GM19324 (cell line): Measurements from ENCODE around the gene CKAP5.
"Not testable (repeated sequence)": the region's sequence is repeated elsewhere in the genome, so short reads cannot be mapped to it uniquely, and the experiment has no call there.

Experiments
- ATAC-seq: cut with Tn5 transposase; IDR thresholded peaks from one replicate; pipeline ENCODE4 v1.9.1; 2021; ENCODE audit warnings: mild to moderate bottlenecking, moderate library complexity; ENCODE audit not compliant: unreplicated experiment, low FRiP score

The CKAP5 gene

DNA sequence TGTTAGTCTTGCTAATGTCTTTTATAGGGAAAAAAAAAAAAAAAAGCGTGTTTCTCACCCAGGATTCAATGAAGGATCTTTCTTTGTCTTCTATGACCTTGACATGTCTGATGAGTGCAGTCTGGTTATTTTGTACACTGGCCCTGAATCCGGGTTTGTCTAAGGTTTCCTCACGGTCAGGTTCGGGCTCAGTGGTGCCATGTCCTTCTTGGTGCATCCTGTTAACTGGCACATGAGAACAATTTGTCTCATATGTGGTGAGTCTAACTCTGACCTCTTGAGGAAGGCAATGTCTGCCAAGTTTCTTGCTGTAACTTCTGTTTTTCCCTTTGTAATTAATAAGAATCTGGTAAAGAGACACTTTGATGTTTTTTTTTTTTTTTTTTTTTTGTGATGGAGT lies 114.5 kb downstream of the CKAP5 start:
- ATAC-seq = no peak

DNA sequence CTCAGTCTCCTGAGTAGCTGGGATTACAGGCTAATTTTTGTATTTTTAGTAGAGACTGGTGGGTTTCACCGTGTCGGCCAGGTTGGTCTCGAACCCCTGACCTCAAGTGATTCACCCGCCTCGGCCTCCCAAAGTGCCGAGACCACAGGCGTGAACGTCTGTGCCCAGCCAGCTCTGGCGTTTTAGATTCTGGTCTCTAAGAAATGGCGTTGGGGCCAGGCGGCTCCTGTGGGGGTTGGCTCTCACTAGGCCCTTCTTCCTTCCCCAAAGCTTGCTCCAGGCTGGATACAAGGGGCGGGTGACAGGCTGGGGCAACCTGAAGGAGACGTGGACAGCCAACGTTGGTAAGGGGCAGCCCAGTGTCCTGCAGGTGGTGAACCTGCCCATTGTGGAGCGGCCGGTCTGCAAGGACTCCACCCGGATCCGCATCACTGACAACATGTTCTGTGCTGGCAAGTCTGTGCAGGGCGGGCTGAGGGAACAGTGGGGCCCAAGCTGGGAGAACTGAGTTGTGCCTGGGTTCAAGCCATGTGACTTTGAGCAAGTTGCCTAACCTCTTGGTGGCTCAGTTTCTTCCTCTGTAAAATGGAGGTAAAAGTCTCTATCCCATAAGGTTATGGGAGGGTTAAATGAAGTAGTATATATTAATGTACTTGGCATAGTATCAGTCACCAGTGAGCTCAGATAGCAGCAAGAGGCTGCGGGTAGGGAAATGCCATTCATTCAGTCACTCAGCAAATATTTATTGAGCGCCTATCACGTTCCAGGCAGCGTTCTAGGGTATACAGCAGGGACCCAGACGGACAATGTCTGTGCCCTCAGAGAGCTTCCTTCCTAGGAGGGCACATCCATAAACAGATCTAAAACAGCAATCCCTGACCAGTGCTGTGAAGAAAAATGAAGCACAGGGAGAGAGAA lies 116.7 kb downstream of the CKAP5 start:
- ATAC-seq = no peak

DNA sequence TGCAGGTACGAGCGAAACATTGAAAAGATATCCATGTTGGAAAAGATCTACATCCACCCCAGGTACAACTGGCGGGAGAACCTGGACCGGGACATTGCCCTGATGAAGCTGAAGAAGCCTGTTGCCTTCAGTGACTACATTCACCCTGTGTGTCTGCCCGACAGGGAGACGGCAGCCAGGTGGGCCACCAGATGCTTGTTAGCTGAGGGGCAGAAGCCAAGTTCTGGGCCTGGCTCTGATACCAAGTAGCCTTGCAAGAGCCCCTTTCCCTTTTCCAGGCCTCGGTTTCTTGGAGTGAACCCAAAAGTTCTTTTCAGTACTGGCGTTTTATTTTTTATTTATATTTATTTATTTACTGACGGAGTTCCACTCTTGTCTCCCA lies 117.4 kb downstream of the CKAP5 start:
- no peak for ATAC-seq

DNA sequence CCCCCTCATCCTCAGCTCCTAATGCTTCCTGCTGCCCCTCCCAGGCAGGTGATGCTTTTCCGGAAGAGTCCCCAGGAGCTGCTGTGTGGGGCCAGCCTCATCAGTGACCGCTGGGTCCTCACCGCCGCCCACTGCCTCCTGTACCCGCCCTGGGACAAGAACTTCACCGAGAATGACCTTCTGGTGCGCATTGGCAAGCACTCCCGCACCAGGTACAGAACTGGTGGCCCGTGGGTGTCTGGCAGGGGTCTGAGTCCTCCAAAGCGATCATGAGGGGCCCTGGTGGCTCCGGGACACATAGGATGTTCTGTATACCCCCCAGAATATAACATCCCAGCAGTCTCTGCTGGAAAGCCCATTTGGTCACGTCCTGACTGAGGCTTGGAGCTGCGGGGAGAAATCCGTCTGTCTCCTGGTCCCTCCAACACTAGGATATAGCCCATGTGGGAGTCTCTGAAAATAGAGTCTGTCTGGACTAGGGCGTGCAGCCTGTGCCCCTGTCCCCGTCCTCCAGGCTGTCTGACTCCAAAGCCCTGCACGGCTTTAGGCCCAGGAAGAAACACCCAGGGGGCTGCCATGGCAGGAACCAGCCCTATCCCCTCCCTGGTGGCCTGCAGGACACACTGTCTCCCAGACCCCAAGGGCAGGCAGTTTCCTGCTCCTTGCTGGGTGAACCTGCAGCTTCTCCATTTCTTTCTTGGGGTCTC lies 118.0 kb downstream of the CKAP5 start:
- ATAC-seq = no peak

DNA sequence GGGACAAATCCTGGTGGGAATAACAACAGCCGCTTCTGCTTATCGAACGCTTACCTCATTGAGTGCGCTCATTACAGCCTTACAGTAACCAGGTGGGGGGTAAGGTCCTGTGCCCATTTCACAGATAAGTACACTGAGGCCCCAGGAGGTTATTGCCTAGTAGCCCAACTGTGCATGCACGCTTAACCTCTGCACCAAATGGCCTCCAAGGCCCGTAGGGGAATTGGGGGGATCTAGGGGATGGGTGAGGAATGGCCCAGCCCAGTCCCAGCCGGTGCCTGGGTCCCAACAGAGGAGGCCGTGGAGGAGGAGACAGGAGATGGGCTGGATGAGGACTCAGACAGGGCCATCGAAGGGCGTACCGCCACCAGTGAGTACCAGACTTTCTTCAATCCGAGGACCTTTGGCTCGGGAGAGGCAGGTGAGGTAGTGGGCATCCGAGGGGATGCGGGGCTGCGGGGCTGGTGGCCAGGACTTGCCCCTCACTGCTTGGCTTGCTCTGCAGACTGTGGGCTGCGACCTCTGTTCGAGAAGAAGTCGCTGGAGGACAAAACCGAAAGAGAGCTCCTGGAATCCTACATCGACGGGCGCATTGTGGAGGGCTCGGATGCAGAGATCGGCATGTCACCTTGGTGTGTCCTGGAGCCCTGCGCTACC lies 119.7 kb downstream of the CKAP5 start:
- no peak for ATAC-seq

DNA sequence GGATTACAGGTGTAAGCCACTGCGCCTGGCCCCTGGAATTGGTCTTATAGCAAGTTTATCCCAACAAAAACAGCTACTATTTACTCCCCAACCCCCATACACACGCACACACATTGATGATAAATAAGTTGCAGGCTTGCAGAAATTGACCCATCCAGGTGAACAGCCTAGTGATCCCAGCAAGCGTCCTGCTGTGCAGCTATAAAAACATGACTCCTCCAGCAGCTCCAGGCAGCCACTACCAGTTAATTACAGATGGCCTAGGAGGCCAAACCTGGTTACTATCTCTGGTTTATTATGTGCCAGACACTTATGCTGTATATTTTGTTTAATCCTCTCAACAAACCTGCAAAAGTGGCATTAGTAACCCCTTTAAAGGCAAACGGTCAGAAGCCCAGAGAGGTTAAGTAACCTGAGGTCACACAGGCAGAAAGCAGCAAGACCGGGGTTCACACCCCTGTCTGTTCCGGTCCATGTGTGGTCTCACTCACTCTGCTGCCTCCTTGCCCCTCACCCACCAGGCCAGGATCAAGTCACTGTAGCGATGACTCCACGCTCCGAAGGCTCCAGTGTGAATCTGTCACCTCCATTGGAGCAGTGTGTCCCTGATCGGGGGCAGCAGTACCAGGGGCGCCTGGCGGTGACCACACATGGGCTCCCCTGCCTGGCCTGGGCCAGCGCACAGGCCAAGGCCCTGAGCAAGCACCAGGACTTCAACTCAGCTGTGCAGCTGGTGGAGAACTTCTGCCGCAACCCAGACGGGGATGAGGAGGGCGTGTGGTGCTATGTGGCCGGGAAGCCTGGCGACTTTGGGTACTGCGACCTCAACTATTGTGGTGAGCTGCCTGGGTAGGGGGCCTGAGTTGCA lies 120.5 kb downstream of the CKAP5 start:
- no peak for ATAC-seq

DNA sequence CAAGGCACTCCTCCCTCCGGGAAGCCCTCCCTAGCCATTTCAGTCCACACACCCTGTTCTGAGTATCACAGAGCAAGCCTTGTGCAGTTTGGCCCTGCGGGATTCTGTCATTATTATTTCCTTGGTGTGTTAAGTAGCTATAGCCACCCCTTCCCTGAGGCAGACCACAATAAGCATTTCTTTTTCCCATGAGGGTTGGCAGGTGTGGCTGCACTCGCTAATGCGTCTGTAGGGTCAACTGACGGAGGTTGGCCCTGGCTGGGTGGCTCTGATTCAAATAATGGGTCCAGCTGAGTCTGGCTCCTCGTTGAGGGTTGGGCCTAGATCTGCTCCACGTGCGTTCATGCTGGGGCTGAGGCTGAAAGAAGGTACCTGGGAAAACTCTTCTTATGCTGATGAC lies 122.0 kb downstream of the CKAP5 start:
- ATAC-seq = no peak

DNA sequence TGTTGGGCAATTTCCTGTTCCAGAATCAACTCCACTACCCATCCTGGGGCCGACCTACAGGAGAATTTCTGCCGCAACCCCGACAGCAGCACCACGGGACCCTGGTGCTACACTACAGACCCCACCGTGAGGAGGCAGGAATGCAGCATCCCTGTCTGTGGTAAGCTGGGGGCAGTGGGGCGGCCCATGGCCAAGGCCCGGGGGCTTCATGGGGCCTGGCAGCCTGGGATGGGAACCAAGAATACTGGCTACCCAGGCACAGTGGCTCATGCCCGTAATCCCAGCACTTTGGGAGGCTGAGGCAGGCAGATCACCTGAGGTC lies 122.8 kb downstream of the CKAP5 start:
- ATAC-seq = no peak

DNA sequence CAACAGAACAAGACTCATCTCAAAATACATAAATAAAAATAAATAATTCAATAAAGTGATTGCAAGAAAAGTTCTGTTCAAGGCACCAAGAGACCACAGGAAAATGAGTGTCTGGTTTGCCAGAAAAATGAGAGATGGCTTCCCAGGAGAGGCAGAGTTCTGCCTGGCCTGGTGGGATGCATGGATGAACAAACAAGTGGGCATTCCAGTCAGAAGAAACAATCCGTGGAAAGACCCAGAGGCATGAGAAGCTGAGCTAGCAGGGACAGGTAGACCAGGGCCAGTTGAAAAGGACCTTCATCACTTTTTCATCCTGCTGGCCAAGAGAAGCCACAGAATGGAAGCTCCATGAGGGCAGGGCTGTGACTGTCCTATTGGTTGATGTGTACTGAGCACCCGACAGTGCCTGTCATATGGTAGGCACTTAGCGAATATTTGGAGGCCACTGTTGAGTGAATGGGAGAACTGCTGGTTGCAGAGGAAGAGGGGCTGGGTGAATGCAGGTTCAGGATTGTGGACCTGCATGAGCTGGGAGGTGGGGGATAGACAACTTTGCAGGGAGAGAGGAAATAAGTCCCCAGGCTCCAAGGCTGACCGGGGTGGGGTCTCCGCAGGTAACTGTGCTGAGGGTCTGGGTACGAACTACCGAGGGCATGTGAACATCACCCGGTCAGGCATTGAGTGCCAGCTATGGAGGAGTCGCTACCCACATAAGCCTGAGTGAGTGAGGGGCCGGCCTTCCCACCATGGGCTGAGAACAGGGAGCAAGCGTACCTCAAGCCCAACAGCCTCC lies 123.3 kb downstream of the CKAP5 start:
- no peak for ATAC-seq

DNA sequence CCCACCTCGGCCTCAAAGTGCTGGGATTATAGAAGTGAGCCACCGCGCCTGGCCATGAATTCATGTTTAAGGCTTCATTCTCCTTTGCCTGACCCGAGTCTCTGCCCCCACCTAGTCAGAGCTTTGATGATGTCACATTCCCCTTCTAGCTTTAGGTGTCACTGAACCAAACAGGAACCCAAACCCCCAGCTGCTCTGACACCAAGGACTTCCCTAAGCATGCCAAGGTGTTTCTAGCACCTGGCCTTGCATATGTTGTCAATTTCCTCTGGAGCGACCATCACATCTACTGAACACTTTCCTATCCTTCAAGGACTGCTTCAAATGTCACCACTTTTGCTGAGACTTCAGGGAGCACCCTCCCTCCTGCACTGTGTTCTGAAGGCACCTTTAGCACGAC lies 124.8 kb downstream of the CKAP5 start:
- ATAC-seq = no peak

DNA sequence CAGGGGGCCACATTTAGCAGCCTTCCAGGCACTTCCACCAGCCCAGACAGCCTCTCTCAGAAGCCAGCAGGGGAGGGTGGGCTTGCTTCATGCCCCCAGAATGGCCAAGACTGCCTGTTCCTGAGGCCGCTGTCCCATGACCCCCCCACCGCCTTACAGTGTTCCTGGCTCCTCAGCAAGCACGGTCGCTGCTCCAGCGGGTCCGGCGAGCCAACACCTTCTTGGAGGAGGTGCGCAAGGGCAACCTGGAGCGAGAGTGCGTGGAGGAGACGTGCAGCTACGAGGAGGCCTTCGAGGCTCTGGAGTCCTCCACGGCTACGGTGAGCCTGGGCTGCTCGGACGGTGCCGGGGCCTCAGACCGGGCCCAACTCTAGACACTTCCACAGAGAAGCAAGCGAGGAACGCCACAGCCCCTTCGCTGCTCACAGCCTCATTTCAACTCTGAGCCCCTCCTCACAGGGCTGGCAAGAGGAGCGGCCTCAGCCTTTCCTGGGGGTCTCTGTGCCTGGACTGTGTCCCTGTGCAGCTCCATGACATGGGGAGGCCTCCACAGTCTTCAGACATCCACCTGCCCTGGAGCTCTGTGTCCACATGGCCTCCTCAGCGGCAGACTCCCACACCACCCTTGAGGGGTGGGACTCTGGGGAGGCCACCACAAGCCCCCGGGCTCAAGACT lies 126.4 kb downstream of the CKAP5 start:
- ATAC-seq = no peak

DNA sequence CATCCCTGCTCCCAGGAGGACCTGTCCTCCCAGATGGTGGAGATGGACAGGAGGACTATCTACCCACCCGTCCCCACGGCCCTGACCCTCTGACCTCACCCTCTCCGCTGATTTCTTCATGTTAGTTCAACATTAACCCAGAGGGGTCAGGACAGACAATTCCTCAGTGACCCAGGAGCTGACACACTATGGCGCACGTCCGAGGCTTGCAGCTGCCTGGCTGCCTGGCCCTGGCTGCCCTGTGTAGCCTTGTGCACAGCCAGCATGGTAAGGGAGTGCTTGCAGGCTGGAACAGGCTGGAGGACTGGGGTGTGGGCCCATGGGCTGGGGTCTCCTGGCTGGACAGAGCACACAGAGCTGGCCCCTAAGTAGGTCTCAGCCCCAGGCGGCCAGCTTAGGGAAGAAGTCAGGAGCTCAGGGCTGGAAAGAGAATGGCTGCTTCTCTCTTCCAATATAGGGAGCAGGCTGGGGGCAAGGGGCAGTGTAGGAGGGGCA lies 127.0 kb downstream of the CKAP5 start, which contains the start of gene F2:
F2 (plus strand) TSS at position 166 of the 495 bp plus-strand sequence; CDS start at position 189, 23 bp downstream.
- no peak for ATAC-seq

DNA sequence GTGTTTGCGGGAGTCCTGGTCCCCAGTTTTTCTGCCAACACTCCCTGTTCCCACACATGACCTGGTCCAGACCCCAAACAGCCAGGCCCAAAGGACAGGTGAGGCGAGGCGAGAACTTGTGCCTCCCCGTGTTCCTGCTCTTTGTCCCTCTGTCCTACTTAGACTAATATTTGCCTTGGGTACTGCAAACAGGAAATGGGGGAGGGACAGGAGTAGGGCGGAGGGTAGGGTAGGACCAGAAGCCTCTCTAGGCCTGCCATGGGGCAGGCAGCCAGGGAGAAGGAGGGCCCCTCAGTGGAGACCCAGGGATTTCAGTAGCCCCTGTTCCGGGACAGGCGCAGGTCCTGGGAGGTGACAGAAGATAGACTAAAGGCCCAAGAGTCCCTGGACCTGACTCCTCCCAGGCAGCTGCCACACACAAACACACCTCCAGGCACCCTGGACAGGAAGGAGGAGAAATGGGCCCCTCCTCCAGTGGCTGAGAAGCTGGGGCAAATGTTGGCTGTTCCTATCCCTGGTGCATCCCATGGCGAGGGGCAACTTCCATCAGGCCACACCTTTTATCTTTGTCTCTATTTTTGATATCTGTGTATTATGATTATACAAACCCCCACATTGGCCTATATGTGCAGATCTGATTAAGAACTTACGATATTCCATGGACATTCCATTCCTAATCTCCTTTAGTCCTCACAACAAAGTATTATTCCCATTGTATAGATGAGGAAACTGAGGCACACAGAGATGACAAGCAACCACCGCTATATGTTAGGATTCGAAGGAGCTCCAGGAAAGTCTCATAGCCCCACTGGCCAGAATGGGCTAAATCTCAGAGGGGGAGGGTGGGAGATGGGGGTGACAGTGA lies 127.7 kb downstream of the CKAP5 start:
- ATAC-seq = no peak

DNA sequence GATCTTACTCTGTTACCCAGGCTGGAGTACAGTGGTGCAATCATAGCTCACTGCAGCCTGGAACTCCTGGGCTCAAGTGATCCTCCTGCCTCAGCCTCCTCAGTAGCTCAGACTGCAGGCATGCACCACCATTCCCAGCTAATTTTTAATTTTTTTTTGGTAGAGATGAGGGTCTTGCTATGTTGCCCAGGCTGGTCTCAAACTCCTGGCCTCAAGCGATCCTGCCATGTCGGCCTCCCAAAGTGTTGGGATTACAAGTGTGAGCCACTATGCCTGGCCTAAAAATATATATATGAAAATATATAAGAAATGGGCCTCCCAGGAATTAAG lies 128.3 kb downstream of the CKAP5 start:
- not testable (repeated sequence) for ATAC-seq

DNA sequence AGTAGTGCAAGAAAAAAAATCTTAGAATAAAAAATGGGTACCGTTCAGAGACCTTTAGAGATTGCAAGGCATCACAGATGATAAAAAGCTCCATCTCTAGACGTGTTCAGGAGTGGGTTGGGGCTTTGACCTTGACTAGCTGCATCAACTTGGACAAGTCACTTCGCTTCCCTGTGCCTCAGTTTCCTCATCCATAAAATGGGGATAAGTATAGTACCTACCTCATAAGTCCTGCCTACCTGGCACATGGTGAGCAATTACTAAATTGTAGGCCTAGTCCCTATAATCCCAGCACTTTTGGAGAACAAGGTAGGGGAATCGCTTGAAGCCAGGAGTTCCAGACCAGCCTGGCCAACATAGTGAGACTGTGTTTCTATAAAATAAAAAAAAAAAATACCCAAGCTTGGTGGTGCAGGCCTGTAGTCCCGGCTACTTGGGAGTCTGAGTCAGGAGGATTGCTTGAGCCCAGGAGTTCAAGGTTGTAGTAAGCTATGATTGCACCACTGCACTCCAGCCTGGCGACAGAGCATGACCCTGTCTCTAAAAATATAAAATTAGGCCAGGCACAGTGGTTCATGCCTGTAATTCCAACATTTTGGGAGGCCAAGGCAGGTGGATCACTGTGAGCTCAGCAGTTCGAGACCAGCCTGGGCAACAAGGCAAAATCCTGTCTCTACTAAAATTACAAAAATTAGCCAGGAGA lies 133.1 kb downstream of the CKAP5 start:
- ATAC-seq = no peak

DNA sequence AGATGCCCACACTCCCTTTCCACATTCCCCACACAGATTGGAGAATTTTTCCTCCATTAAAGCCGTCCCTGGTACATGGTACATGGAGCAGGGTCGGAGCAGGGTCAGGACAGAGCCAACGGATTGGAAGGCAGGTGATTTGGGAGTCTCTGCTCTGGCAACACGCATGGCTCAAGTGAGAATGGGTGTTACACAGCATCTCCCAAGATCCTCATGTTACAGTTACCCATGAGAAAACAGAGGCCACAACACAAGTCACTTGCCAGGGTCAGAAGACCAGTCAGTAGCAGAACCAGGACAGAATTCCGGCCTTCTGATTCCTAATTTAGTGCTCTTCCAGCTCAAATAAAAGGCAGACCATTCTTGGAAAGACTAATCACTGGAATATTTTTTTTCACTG lies 134.8 kb downstream of the CKAP5 start:
- no peak for ATAC-seq

DNA sequence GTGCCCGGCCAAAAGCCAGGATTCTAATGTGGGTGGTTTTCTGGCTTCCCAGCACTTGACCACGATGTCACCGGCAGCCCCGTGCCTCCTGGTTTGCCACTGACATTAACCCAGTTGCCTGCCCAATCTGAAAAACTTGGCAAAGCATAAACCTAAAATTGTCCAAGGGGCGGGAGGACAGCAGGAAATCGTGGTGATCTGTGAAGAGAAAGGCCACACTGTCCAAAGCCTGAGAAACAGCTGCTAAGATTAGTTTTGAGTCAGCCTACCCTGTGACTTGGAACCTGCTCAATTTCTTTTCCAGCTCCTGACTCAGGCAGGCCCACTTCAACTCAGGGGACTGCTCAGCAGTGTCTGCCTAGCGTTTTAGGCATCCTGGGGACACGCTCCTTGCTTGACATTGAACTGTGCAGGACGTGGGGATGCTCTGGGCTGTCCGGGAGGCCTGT lies 135.2 kb downstream of the CKAP5 start:
- no peak for ATAC-seq
